ENCODE data around the gene MITF.

DNA sequence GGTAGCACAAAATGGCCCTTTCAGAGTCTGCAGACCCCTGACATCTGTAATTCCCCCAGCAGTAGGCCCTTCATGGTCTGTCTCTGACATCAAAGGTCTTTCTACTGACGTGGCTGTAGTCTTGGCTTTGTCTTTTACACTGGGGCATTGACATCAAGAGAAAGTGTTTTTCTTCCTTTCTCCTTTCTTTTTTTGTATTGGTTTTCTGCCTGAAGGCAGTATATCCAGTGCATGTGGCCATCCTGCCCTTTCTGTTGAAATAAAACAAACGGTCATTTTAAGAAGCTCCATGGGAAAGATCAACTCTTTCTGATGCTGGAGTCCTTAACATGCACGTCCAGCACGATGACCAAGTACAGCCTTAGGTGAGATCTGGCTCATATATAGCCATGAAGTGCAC is 153.4 kb downstream of the MITF start:
- no peak for TF ChIP-seq POLR2A (IDR thresholded peaks at IDR 0.05; ENCODE audit: low read length)
- TF ChIP-seq GATA1 (IDR thresholded peaks at IDR 0.05; ENCODE audit: low read depth, low read length): no peak
